ENCODE measurements around the gene SPRN.

DNA sequence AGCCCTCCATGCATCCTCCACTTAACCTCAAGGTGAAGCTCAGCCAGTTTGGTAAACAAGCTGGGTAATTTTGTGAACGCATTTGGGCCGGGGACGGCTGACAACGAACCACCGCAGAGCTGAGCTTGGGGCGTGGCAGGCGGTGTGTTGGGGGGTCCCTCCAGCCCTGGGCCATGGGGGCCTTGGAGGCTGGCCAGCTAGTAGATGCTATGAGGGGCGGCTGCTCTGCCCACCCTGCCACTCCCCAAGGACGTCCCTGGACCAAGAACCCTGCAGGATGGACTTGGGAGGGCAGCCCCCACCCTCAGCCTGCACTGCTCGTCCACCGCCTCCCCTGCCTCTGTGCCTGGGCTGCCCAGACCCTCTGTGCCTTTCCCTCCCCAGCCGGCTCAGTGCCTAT, 17.4 kb upstream of the SPRN start:
- TF ChIP-seq, protein P1, sequence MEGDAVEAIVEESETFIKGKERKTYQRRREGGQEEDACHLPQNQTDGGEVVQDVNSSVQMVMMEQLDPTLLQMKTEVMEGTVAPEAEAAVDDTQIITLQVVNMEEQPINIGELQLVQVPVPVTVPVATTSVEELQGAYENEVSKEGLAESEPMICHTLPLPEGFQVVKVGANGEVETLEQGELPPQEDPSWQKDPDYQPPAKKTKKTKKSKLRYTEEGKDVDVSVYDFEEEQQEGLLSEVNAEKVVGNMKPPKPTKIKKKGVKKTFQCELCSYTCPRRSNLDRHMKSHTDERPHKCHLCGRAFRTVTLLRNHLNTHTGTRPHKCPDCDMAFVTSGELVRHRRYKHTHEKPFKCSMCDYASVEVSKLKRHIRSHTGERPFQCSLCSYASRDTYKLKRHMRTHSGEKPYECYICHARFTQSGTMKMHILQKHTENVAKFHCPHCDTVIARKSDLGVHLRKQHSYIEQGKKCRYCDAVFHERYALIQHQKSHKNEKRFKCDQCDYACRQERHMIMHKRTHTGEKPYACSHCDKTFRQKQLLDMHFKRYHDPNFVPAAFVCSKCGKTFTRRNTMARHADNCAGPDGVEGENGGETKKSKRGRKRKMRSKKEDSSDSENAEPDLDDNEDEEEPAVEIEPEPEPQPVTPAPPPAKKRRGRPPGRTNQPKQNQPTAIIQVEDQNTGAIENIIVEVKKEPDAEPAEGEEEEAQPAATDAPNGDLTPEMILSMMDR (conservative IDR thresholded peaks at IDR 0.05; ENCODE audit: low read depth, low read length) = no peak
- no peak for TF ChIP-seq EZH2 (IDR thresholded peaks at IDR 0.05; ENCODE audit: borderline replicate concordance, low read depth, low read length, poor library complexity, severe bottlenecking)

Data from A673 (cell line).